Psoas muscle (tissue), 8 donors: Measurements from ENCODE around the gene AGMO. TPM values are rescaled to one million over a fixed set of nuclear protein-coding genes. Genes with fewer than 3 reads are reported as not detected.
A peak's percentile ranks its signal among the peaks of the same experiment; 100 is the strongest.

Source experiments
- ATAC-seq, 4 donors: fragments of 200-7000 bp; cut with Tn5 transposase; one replicate each; pipeline ENCODE4 v1.9.1; 2020; ENCODE audit warnings: moderate library complexity in 3 of 4, mild to moderate bottlenecking in 2 of 4
- DNase-seq, 2 donors: peaks; one replicate each; pipeline ENCODE4 v3.0.0-alpha.2; 2020
- H3K27ac ChIP-seq: fragments of 200-600 bp; one replicate; pipeline ENCODE4 v1.8.0; 2022
- H3K27me3 ChIP-seq, 3 donors: fragments of 200-600 bp in 1 of 3; one replicate each; pipeline versions ENCODE4 v1.6.1 to v1.8.0; 2013 to 2022; ENCODE audit warnings: low read length in 2 of 3, mild to moderate bottlenecking in 2 of 3, moderate library complexity in 1 of 3; ENCODE audit not compliant: insufficient read depth in 3 of 3
- H3K36me3 ChIP-seq, 2 donors: fragments of 200-600 bp in 1 of 2; one replicate each; pipeline versions ENCODE4 v1.6.1 to v1.8.0; 2013 to 2022; ENCODE audit warnings: low read depth in 1 of 2, mild to moderate bottlenecking in 1 of 2, moderate library complexity in 1 of 2; ENCODE audit not compliant: insufficient read depth in 1 of 2
- H3K4me1 ChIP-seq: fragments of 200-600 bp; one replicate; pipeline ENCODE4 v1.8.0; 2022
- H3K4me3 ChIP-seq: fragments of 200-600 bp; one replicate; pipeline ENCODE4 v1.8.0; 2022; ENCODE audit warnings: mild to moderate bottlenecking
- H3K9me3 ChIP-seq: fragments of 200-600 bp; one replicate; pipeline ENCODE4 v1.8.0; 2022
- WGBS, 3 donors: extraction: QIAGEN DNeasy Blood & Tissue Kit; methylation state at CpG; one replicate each; pipeline versions ENCODE4 v1.1.6 to v1.1.7; 2013; 5-methylcytosine and 5-hydroxymethylcytosine counted together
- intact Hi-C, 2 donors: fragments of 100-400 bp; cut with DNase I; formaldehyde crosslinking; loops; one replicate each; pipeline versions ENCODE4 v1.11.0 to v1.14.2; 2022
- polyA plus RNA-seq, 3 donors: library from polyadenylated mRNA; stranded (reverse); fragments of 200-250 nt; gene quantifications; one replicate each; pipeline ENCODE4 v1.2.3, GENCODE V29; 2013
- total RNA-seq, 4 donors: library from RNA; stranded (reverse); fragmentation: NEBNext Ultra II Directional in 2 of 4; extraction: Animal tissue kit (Norgen Biotek cat#: 25700) in 2 of 4; gene quantifications; one replicate each; pipeline versions ENCODE4 v1.2.1 to v1.2.4, GENCODE V29; 2021 to 2023
- TF ChIP-seq, protein P1 (sequence below): fragments of 200-600 bp; IDR thresholded peaks from one replicate; pipeline ENCODE4 v1.8.0; 2022; ENCODE audit warnings: antibody characterized with exemption
- donor health status: healthy with polysubstance abuse.
- donor health status: DM: no; HTN: no; CAD: no; lungs with moderate emphysema.
- donor health status: Bipolar disorder and iron deficiency.
- donor health status: healthy.
- donor health status: DM: yes; HTN: yes; CAD: no.
- donor health status: DM: no; HTN: no; CAD: no.
- donor health status: DM: no; HTN: no; CAD: no.
- donor health status: DM: yes; HTN: yes; CAD: no.

Gene AGMO
- total and polyA plus RNA-seq, 7 donors: 0.13 to 0.54 (median 0.36) TPM; not detected in 1

DNA sequence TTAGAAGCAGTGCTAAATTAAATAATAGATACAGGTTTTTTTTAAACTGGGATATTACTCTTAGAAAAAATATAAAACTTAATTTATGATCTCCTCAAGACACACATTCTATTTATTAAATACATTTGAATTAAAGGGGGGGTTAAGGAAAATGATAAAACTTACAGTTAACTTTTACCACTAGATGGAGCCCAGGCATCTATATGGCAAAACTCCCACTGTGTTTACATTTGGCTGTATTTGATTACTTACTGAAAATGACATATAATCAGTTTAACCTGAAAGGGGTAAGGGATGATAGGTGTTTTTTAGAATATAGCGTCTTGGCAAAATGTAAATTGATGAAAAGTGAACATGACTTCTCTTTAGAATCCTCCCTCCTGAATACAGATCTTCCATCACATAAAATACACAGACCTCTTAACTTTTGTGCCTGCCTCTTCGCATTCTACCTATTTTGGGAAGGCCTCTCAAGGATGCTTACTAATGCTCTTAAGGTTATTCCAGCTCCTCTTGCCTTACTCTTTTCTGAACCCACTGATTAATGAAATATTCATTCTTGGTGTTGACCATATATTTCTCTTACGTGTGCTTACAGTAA, 235.7 kb downstream of the AGMO start:
- H3K27ac ChIP-seq: no peak overlapping the region
- no peak for DNase-seq
- H3K9me3 ChIP-seq: no peaks in the 10 kb centered on the region
- no peaks in the 10 kb centered on the region for H3K4me1 ChIP-seq
- WGBS, 3 donors: 69 to 72% (median 70%) methylated on average over 3 of the region's 3 CpGs
- H3K4me3 ChIP-seq: no peak overlapping the region
- no peak for ATAC-seq
- no peaks in the 10 kb centered on the region for H3K36me3 ChIP-seq
- H3K27me3 ChIP-seq: no peaks in the 10 kb centered on the region
- TF ChIP-seq, protein P1, sequence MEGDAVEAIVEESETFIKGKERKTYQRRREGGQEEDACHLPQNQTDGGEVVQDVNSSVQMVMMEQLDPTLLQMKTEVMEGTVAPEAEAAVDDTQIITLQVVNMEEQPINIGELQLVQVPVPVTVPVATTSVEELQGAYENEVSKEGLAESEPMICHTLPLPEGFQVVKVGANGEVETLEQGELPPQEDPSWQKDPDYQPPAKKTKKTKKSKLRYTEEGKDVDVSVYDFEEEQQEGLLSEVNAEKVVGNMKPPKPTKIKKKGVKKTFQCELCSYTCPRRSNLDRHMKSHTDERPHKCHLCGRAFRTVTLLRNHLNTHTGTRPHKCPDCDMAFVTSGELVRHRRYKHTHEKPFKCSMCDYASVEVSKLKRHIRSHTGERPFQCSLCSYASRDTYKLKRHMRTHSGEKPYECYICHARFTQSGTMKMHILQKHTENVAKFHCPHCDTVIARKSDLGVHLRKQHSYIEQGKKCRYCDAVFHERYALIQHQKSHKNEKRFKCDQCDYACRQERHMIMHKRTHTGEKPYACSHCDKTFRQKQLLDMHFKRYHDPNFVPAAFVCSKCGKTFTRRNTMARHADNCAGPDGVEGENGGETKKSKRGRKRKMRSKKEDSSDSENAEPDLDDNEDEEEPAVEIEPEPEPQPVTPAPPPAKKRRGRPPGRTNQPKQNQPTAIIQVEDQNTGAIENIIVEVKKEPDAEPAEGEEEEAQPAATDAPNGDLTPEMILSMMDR: peak; percentile 56
- intact Hi-C loops: loop anchor here in 1 of 2 donors (5.0 to 10.0 kb wide), 2 partner anchors 389 to 746 kb away; no protein-coding TSS in a partner anchor

DNA sequence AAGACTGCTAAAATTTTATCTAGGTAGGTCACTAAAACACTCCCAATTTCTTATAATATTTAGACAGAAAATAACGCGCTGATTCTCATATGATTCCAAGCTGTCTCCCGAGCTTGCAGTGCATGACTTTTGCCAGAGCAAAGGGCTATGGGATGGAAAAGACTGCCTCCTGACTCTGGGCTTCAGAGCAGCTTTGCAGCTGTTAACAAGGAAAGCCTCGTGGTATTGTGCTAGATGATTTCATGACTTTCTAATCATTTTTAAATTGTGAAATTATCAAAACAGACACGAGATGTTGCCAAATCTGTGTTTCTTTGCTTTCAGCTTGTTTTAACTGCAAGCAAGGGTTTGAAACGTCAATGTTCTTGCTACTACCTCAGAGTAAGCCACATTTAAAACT, 238.3 kb downstream of the AGMO start:
- no peak for ATAC-seq
- no peaks in the 10 kb centered on the region for H3K27me3 ChIP-seq
- DNase-seq: no peak
- H3K27ac ChIP-seq: no peak overlapping the region
- H3K4me3 ChIP-seq: no peak overlapping the region
- no peaks in the 10 kb centered on the region for H3K36me3 ChIP-seq
- no peaks in the 10 kb centered on the region for H3K9me3 ChIP-seq
- H3K4me1 ChIP-seq: no peaks in the 10 kb centered on the region
- TF ChIP-seq, protein P1: no peak
- intact Hi-C loops: loop anchor here in 1 of 2 donors (10.0 kb wide), 1 partner anchor 391 kb away; no protein-coding TSS in a partner anchor
- 32 to 42% (median 32%) methylated on average over 6 of the region's 6 CpGs for WGBS, 3 donors

DNA sequence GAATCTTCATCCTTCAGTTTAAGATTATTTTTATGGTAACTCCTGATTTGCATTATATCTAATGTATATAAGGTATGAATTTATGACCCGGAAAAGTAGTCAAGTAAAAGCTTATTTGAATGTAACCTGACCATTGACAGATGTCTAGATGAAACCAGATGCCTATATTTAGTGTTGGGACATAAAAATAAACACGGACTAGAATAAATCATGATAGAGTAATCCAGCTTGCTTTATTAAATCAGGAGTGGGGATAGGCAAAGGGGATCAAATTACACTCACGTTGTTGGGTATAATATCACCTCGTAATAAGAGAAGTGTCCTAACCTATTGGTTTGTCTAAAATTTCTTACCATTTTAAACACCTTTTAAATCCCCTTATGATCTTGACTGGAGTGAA, 244.6 kb downstream of the AGMO start:
- 23 to 34% (median 23%) methylated on average over 4 of the region's 4 CpGs for WGBS, 3 donors
- TF ChIP-seq, protein P1: no peak
- no peak for DNase-seq
- H3K4me3 ChIP-seq: no peak overlapping the region
- no peaks in the 10 kb centered on the region for H3K4me1 ChIP-seq
- no peaks in the 10 kb centered on the region for H3K36me3 ChIP-seq
- no peak overlapping the region for H3K27ac ChIP-seq
- no peaks in the 10 kb centered on the region for H3K9me3 ChIP-seq
- ATAC-seq: peak in 2 of 4 donors; percentile 47 to 61
- no peaks in the 10 kb centered on the region for H3K27me3 ChIP-seq
- intact Hi-C loops: no loop called here

DNA sequence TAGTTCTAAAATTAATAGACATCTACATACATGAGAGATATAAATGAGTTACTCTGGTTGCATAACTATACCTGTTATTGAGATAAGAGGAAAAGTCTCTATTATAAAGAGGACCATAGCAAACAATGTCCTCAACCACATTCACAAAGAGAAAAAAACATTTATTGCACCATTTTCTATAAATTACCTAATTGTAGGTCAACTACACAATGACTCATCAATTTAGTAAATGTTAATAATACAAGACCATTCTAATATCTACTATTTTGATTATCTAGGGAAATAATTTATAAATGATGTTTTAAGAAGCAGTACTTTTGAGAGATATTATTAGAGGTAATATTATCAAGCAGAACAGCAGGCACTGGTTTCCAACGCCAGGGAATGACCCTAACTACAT, 246.1 kb downstream of the AGMO start:
- no peaks in the 10 kb centered on the region for H3K36me3 ChIP-seq
- 80 to 95% (median 86%) methylated on average over 1 of the region's 1 CpG for WGBS, 3 donors
- no peaks in the 10 kb centered on the region for H3K27me3 ChIP-seq
- DNase-seq (no peak), ATAC-seq (no peak)
- intact Hi-C loops: no loop called here
- no peaks in the 10 kb centered on the region for H3K4me1 ChIP-seq
- no peaks in the 10 kb centered on the region for H3K9me3 ChIP-seq
- H3K27ac ChIP-seq: no peak overlapping the region
- TF ChIP-seq, protein P1: no peak
- H3K4me3 ChIP-seq: no peak overlapping the region

DNA sequence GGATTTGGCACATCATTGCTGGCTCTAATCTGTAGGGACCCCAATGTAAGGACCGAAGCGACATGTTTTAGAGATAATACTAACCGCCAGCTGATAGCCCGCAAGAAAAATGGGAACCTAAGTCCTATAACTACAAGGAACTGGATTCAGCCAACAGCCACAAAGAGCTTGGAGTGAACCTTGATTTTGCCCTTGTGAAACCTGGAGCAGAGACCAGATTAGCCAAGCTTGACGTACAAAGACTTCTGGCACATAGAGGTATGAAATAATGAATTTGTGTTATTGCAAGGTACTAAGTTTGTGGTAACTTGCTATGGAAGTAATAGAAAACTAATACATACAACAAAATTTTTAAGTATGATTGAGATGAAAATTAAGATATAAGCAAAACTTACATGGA, 246.9 kb downstream of the AGMO start:
- no peak for DNase-seq
- H3K9me3 ChIP-seq: no peaks in the 10 kb centered on the region
- H3K4me1 ChIP-seq: no peaks in the 10 kb centered on the region
- TF ChIP-seq, protein P1: no peak
- H3K27ac ChIP-seq: no peak overlapping the region
- no peaks in the 10 kb centered on the region for H3K36me3 ChIP-seq
- 92 to 95% (median 95%) methylated on average over 5 of the region's 5 CpGs for WGBS, 3 donors
- intact Hi-C loops: no loop called here
- no peak overlapping the region for H3K4me3 ChIP-seq
- H3K27me3 ChIP-seq: no peaks in the 10 kb centered on the region
- ATAC-seq: no peak
